Measurements from ENCODE around the gene BCL6. TPM values are rescaled to one million over a fixed set of nuclear protein-coding genes. Genes with fewer than 3 reads are reported as not detected.
A peak's percentile ranks its signal among the peaks of the same experiment; 100 is the strongest.

Gene BCL6
- total RNA-seq, 1 donor from 2014 or later, result 46.2 TPM

GRCh38 chr3:187739561-187740332, 5.5 kb downstream of the BCL6 start:
- Histone ChIP-seq H3K27ac (ENCODE audit: low read depth, low read length) (peak overlapping the region; percentile 93), H3K4me1 (ENCODE audit: insufficient read depth, low read length) (peaks cover 53% of the 10 kb centered on the region), H2AFZ (ENCODE audit: low read depth, low read length) (peak overlapping the region; percentile 67), H3K9ac (ENCODE audit: low read length) (peak overlapping the region; percentile 89), H3K36me3 (ENCODE audit: insufficient read depth, low read length) (no peaks in the 10 kb centered on the region), H3K4me3 (ENCODE audit: insufficient read depth, low read depth, low read length) (peak overlapping the region; percentile 69), H4K20me1 (ENCODE audit: insufficient read depth, low read length) (peaks cover 40% of the 10 kb centered on the region), H3K27me3 (ENCODE audit: insufficient read depth, low read length) (no peaks in the 10 kb centered on the region), H3K9me3 (ENCODE audit: insufficient read depth, low read depth, low read length) (no peaks in the 10 kb centered on the region), H3K79me2 (ENCODE audit: insufficient read depth, low read length) (peaks cover 89% of the 10 kb centered on the region), H3K4me2 (ENCODE audit: low read length) (peak overlapping the region; percentile 95)
- Mint-ChIP-seq H3K4me3 (ENCODE audit: unreplicated experiment) (peak overlapping the region; percentile 94), H3K27me3 (ENCODE audit: low read depth, unreplicated experiment) (no peaks in the 10 kb centered on the region), H3K36me3 (ENCODE audit: low read depth, unreplicated experiment) (no peaks in the 10 kb centered on the region), H3K27ac (ENCODE audit: unreplicated experiment) (peak overlapping the region; percentile 98), H3K4me1 (ENCODE audit: low read depth, unreplicated experiment) (peaks cover 52% of the 10 kb centered on the region), H3K9me3 (ENCODE audit: unreplicated experiment) (no peaks in the 10 kb centered on the region)
- FAIRE-seq (no peak), DNase-seq (ENCODE audit: low read depth) (peak; percentile 92)
- TF ChIP-seq, protein P1, sequence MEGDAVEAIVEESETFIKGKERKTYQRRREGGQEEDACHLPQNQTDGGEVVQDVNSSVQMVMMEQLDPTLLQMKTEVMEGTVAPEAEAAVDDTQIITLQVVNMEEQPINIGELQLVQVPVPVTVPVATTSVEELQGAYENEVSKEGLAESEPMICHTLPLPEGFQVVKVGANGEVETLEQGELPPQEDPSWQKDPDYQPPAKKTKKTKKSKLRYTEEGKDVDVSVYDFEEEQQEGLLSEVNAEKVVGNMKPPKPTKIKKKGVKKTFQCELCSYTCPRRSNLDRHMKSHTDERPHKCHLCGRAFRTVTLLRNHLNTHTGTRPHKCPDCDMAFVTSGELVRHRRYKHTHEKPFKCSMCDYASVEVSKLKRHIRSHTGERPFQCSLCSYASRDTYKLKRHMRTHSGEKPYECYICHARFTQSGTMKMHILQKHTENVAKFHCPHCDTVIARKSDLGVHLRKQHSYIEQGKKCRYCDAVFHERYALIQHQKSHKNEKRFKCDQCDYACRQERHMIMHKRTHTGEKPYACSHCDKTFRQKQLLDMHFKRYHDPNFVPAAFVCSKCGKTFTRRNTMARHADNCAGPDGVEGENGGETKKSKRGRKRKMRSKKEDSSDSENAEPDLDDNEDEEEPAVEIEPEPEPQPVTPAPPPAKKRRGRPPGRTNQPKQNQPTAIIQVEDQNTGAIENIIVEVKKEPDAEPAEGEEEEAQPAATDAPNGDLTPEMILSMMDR (IDR thresholded peaks at IDR 0.05; ENCODE audit: insufficient read depth, low read depth, low read length), result peak; percentile 81
- no peak for TF ChIP-seq EZH2 (IDR thresholded peaks at IDR 0.05; ENCODE audit: insufficient read depth, low read length)

DNA sequence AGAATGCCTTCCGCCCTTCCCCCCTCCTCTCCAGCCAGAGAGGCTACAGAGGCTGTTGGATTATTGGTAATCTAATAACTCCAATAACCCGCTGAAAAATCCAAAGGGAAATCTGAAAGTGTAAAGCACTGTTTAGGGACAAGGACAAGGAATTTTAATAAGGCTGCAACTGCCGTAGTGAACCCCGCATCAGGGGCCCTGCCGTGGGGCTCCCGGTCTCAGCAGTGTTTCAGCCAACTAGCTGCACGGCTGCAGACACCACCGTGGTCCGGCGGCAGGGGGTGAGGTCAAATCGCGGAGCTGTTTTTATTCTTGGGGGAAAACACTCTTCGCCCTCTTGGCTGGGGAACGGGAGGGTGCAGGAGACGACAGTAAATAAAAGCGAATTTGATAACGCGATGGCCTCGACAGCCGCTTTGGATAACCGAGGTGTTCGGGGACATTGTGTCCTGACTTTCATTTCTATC, 6.1 kb downstream of the BCL6 start:
- no peaks in the 10 kb centered on the region for H3K9me3 ChIP-seq (ENCODE audit: insufficient read depth, low read depth, low read length)
- no peaks in the 10 kb centered on the region for H3K27me3 ChIP-seq (ENCODE audit: insufficient read depth, low read length)
- peaks cover 53% of the 10 kb centered on the region for H3K4me1 ChIP-seq (ENCODE audit: insufficient read depth, low read length)
- H3K79me2 ChIP-seq (ENCODE audit: insufficient read depth, low read length), result peaks cover 89% of the 10 kb centered on the region
- peaks cover 5% of the 10 kb centered on the region for H3K36me3 ChIP-seq (ENCODE audit: insufficient read depth, low read length)
- Mint-ChIP-seq H3K4me3 (ENCODE audit: unreplicated experiment) (peak overlapping the region; percentile 94), H3K36me3 (ENCODE audit: low read depth, unreplicated experiment) (no peaks in the 10 kb centered on the region), H3K4me1 (ENCODE audit: low read depth, unreplicated experiment) (peaks cover 56% of the 10 kb centered on the region), H3K27me3 (ENCODE audit: low read depth, unreplicated experiment) (no peaks in the 10 kb centered on the region), H3K9me3 (ENCODE audit: unreplicated experiment) (no peaks in the 10 kb centered on the region), H3K27ac (ENCODE audit: unreplicated experiment) (peak overlapping the region; percentile 98)
- DNase-seq (ENCODE audit: low read depth) (no peak), FAIRE-seq (no peak)
- H3K4me2 ChIP-seq (ENCODE audit: low read length), result peak overlapping the region; percentile 95
- H3K27ac ChIP-seq (ENCODE audit: low read depth, low read length), result peak overlapping the region; percentile 93
- peak overlapping the region; percentile 89 for H3K9ac ChIP-seq (ENCODE audit: low read length)
- H4K20me1 ChIP-seq (ENCODE audit: insufficient read depth, low read length), result peaks cover 41% of the 10 kb centered on the region
- H2AFZ ChIP-seq (ENCODE audit: low read depth, low read length), result peak overlapping the region; percentile 53
- peak overlapping the region; percentile 69 for H3K4me3 ChIP-seq (ENCODE audit: insufficient read depth, low read depth, low read length)
- no peak for TF ChIP-seq EZH2 (IDR thresholded peaks at IDR 0.05; ENCODE audit: insufficient read depth, low read length)
- TF ChIP-seq, protein P1 (IDR thresholded peaks at IDR 0.05; ENCODE audit: insufficient read depth, low read depth, low read length), result no peak
